ENCODE results near the gene NIT1.

The NIT1 gene

GRCh38 chr1:161122967-161123366 lies 5.1 kb downstream of the NIT1 start:
- no peak overlapping the region for H3K4me3 ChIP-seq (replicated peaks in 1 of 2; ENCODE audit: low read depth in 2 of 2, low read length in 2 of 2)
- no peak for TF ChIP-seq CTCF (IDR thresholded peaks at IDR 0.05; ENCODE audit: low read depth, low read length)
- DNase-seq (ENCODE audit: low read depth in 2 of 2): no peak

DNA sequence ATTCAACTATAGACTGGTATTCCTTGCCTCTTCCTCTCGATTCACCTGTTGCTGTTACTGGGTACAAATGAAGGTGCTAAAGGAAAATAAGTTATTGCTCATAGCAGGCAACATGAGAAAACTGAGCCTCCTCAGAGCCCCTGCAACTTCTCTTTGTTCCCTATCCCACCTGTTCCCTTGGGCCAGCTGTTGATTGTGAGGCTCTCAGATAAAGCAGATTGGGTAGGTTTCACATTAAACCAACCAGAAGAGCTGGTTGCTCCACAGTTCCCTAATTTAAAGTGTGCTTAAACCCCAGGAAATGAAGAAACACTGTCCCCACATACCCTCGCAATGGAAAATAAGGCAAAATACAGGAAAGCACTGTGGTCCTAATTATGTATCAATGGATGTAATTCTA lies 9.7 kb downstream of the NIT1 start:
- TF ChIP-seq CTCF (IDR thresholded peaks at IDR 0.05; ENCODE audit: low read depth, low read length): no peak
- no peak for DNase-seq (ENCODE audit: low read depth in 2 of 2)
- no peak overlapping the region for H3K4me3 ChIP-seq (replicated peaks in 1 of 2; ENCODE audit: low read depth in 2 of 2, low read length in 2 of 2)

DNA sequence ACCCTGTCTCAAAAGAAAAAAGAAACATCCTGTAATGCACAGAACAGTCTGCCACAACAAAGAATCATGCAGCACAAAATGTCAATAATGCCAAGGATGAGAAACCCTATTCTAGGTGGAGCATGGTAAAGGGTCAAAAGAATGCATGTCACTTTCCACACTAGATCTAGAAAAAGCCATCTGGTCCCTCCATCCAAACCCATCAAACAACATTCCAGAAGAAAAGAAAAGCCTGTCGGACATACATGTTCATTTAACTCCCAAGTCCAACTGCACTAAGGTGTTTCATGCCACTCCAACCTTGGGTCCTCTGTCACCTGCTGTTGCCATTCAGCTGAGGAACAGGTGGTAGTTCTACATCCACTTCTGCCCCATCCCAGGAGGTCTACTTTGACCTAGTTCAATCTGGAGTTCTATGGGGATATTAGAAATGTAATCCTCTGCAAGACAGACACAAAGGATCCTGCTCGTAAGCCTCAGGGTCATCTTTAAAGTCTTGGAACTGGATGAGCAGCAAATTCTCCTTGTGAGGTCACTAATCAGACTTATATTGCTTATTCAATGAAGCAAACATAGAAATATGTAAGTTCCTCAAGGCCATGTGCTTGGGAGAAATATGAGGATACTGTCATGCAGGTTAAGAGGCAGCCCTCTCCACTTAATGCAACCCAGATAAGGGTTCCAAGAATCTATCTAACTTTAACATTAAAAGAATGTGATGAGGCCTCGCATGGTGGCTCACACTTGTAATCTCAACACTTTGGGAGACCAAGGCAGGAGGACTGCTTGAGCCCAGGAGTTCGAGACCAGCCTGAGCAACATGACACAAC lies 10.9 kb downstream of the NIT1 start:
- TF ChIP-seq CTCF (IDR thresholded peaks at IDR 0.05; ENCODE audit: low read depth, low read length): no peak
- no peak for DNase-seq (ENCODE audit: low read depth in 2 of 2)
- no peak overlapping the region for H3K4me3 ChIP-seq (replicated peaks in 1 of 2; ENCODE audit: low read depth in 2 of 2, low read length in 2 of 2)

GRCh38 chr1:161130266-161130665 lies 12.4 kb downstream of the NIT1 start:
- no peak overlapping the region for H3K4me3 ChIP-seq (replicated peaks in 1 of 2; ENCODE audit: low read depth in 2 of 2, low read length in 2 of 2)
- no peak for DNase-seq (ENCODE audit: low read depth in 2 of 2)
- TF ChIP-seq CTCF (IDR thresholded peaks at IDR 0.05; ENCODE audit: low read depth, low read length): no peak

- peak; percentile 27 to 49 for DNase-seq (ENCODE audit: low read depth in 2 of 2)
- H3K4me3 ChIP-seq (replicated peaks in 1 of 2; ENCODE audit: low read depth in 2 of 2, low read length in 2 of 2): peak overlapping the region; percentile 93 to 97
- no peak for TF ChIP-seq CTCF (IDR thresholded peaks at IDR 0.05; ENCODE audit: low read depth, low read length)
Measured at GRCh38 chr1:161131523-161132409, 13.9 kb downstream of the NIT1 start.

DNA sequence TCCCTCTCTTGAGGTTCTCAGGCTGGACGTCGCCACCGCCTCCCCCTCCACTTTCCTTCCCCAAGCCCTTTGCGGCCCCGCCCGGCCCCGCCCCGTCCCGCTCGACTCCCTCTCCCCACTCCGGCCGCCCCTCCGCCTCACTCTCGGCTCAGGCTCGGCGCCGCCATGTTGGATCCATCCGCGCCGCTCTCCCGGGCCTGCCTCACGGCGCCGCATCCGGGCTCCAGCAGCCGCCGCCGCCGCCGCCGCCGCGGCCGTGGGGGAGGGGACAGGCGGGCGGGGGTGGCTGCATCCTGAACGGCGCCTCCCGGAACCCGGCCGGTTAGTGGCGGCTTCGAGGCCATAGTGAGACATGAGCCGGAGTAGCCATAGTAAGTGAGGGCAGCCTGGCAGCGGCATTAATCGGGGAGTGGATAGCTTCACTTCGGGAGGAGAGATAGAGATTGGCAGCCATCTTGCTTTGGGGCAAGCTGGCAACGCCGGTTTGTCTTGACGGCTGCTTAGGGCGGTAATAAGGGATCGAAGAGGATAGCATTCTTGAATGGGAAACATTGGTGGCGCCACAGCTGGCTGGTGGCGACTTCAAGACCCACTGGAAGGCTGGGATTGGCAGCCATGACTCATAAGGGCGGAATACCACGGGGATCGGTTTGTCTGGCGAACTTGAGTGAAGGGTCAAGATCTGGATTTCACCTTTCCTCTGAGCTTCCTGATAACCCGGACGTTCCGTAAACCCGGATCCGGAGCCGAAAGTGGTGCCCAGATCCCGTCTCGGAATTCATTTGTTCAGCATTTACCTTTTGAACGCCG lies 14.7 kb downstream of the NIT1 start, which contains the start of gene DEDD:
TSS of gene DEDD (minus strand) at position 258 of the 810 bp plus-strand sequence. CDS start 8,205 bp downstream, outside the sequence.
- peak; percentile 96 to 98 for DNase-seq (ENCODE audit: low read depth in 2 of 2)
- TF ChIP-seq CTCF (IDR thresholded peaks at IDR 0.05; ENCODE audit: low read depth, low read length): no peak

More for the DNA sequence above, 14.7 kb downstream of the NIT1 start, which contains the start of gene DEDD:
- H3K4me3 ChIP-seq (replicated peaks in 1 of 2; ENCODE audit: low read depth in 2 of 2, low read length in 2 of 2): peak within 1 kb of the TSS; percentile 93 to 97
